ENCODE measurements around the gene SPRR2A.

- TF ChIP-seq, protein P1, sequence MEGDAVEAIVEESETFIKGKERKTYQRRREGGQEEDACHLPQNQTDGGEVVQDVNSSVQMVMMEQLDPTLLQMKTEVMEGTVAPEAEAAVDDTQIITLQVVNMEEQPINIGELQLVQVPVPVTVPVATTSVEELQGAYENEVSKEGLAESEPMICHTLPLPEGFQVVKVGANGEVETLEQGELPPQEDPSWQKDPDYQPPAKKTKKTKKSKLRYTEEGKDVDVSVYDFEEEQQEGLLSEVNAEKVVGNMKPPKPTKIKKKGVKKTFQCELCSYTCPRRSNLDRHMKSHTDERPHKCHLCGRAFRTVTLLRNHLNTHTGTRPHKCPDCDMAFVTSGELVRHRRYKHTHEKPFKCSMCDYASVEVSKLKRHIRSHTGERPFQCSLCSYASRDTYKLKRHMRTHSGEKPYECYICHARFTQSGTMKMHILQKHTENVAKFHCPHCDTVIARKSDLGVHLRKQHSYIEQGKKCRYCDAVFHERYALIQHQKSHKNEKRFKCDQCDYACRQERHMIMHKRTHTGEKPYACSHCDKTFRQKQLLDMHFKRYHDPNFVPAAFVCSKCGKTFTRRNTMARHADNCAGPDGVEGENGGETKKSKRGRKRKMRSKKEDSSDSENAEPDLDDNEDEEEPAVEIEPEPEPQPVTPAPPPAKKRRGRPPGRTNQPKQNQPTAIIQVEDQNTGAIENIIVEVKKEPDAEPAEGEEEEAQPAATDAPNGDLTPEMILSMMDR (IDR thresholded peaks at IDR 0.05): no peak
- TF ChIP-seq POLR2A (IDR thresholded peaks at IDR 0.05): no peak
These were observed 16.2 kb downstream of the SPRR2A start, which contains the start of gene SPRR2D for GRCh38 chr1:153040950-153041631.

Measured in adrenal gland (tissue), 5 donors.